ENCODE measurements around the gene HES2.
"Not testable (repeated sequence)": the region's sequence is repeated elsewhere in the genome, so short reads cannot be mapped to it uniquely, and the experiment has no call there.

Gene HES2

GRCh38 chr1:6453895-6454855, 34.5 kb upstream of the HES2 start:
- DNase-seq: not testable (repeated sequence)

- DNase-seq: no peak
These were observed 31.2 kb upstream of the HES2 start for GRCh38 chr1:6450943-6451373.

GRCh38 chr1:6450486-6450885, 30.8 kb upstream of the HES2 start:
- not testable (repeated sequence) for DNase-seq

DNA sequence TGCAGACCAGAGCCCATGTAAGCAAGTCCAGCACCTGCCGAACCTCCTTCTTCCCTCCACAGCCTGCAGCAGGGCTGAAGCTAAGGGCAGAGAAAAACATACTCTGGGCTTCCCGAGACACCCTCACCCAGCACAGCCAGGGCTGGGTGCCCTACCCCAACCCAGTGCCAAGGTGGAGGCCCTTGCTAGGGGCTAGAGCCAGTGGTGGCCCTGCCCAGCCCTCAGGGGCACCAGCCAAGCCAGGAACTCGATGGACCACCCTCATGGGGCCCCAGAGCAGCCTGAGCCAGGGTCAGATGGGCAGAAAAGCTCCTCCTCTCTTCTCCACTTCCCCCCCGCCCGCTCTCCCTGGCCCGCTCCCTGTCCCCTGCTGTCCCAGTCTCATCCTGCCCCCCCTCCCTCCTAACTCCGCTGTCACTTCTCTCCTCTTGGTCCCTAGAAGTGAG, 30.3 kb upstream of the HES2 start:
- no peak for DNase-seq

- DNase-seq: peak; percentile 44 to 75 (median 58)
These were observed 29.3 kb upstream of the HES2 start for GRCh38 chr1:6448749-6449631.

GRCh38 chr1:6447818-6448748, 28.4 kb upstream of the HES2 start:
- no peak for DNase-seq

DNA sequence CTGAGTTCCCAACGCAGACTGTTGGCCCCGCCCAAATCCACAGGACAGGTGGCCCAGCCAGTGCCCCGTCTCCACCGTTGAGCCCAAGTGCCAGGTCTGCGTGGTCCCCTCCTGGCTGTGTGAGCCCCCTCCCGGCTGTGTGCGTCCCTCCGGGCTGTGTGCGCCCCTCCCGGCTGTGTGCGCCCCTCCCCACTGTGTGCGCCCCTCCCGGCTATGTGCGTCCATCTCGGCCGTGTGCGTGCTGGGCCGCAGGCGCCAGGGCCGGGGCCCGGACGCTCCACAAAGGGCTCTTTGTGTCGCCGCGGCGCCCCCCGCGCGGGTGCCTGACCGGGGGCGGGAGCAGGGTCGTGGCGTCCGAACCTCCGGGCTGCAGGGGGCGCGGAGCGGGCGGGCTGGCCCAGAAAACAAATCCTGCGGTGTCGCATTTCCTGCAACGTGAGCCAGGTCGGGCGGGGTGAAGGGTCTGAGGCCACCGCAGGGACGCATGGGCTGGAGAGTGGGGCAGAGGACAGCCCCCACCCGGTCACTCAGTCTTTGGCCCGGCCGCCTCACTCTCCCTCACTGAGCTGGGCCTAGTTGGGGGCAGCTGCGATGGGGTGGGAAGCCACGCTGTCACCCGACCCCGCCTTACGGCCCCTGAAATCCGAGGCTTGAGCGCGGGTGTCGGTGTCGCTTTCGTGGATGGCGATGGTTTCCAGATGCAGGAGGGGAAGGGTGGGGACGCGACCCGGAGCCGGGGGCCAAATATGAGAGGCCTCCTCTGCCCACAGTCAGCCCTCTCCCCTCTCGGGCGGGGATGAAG, 27.5 kb upstream of the HES2 start:
- no peak for DNase-seq

DNA sequence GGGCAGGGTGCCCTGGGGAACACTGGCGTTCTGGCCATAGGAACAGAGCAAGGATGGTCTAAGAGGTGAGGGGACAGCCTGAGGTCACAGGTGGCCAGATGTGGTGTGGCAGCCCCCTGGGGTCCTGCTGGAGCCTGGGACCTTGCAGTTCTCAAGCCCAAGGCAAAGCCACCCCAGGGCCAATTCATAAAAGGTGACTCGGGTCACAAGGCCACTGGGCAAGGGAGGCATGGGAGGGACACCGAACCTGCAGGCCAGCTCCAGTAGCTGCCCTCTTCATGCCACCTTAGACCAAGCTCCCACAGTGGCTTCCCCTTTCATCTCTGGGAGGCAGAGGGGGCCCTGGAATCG, 26.9 kb upstream of the HES2 start:
- no peak for DNase-seq

GRCh38 chr1:6445929-6446328, 26.2 kb upstream of the HES2 start:
- not testable (repeated sequence) for DNase-seq

- peak in 2 of 3 donors; percentile 49 to 56 for DNase-seq
These were observed 25.5 kb upstream of the HES2 start for GRCh38 chr1:6445062-6445763.

GRCh38 chr1:6444377-6444776, 24.7 kb upstream of the HES2 start:
- no peak for DNase-seq

- no peak for DNase-seq
These were observed 23.8 kb upstream of the HES2 start for GRCh38 chr1:6443339-6444115.

- DNase-seq: no peak
These were observed 21.9 kb upstream of the HES2 start for GRCh38 chr1:6441586-6441985.

DNA sequence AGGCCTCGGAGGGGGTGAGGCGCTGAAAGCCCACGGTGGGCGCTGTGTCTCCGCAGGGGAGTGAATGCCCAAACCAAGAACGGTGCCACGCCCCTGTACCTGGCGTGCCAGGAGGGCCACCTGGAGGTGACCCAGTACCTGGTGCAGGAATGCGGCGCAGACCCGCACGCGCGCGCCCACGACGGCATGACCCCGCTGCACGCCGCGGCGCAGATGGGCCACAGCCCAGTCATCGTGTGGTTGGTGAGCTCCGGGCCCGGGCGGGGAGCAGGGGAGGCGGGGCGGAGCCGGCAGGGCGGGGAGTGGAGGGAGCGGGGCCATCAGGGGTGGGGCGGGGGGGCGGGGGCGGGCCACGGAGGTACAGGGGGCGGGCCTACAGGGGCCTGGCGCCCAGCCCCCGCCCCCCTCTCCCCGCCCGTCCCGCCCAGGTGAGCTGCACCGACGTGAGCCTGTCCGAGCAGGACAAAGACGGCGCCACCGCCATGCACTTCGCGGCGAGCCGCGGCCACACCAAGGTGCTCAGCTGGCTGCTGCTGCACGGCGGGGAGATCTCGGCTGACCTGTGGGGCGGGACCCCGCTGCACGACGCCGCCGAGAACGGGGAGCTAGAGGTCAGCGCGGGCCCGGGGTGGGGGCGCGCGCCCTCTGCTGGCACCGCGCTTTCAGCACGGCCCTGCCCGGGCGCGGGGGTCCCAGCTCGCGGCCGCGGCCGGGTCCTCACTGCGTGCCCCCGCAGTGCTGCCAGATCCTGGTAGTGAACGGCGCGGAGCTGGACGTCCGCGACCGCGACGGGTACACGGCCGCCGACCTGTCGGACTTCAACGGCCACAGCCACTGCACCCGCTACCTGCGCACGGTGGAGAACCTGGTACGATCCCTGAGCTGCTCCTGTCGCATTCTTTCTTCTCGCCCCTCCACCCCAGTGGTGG, 20.7 kb upstream of the HES2 start:
- DNase-seq: peak; percentile 46 to 75 (median 58)

DNA sequence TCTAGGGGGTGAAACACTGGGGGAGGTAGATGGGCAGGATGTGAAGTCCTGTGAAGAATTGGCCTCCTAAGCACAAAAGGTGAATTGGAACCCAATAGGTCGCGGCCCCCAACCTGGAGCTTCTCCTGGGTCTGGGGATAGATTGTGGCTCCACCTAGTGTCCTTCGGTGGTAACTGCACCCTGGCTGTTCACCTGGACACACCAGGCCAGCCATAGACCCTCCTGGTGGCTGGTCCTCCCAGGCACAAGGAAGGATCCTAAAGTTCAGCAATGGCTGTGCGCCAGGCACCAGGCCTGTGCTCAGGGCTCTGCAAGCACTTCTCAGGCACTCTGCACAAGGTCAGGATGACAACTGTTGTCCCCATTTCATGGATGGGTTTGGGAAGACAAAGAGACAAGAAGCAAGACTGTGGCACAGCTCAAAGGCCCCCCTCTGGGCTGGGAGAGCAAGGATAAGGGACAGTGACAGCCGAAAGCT, 18.4 kb upstream of the HES2 start:
- peak; percentile 52 to 67 (median 60) for DNase-seq

- not testable (repeated sequence) for DNase-seq
These were observed 17.4 kb upstream of the HES2 start for GRCh38 chr1:6437012-6437700.

DNA sequence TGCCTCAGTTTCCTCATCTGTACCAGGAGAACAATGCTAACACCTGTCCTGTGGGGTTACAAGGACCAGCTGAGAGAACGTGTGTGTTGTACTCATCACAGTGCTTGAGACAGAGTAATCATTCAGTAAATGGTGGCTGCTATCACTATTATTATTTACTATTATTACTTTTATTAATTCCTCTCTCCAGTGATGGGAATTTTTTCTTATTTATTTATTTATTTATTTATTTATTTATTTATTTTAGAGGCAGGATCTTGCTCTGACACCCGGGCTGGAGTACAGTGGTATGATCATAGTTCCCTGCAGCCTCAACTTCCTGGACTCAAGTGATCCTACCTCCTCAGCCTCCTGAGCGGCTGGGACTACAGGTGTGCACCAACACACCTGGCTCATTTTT, 16.6 kb upstream of the HES2 start:
- not testable (repeated sequence) for DNase-seq

GRCh38 chr1:6435547-6435946, 15.8 kb upstream of the HES2 start:
- no peak for DNase-seq

Measured in suppressor macrophage treated with lipopolysaccharide for 1 hour (primary cell).